GM19240 (cell line): ENCODE data around the gene MAPT.
A peak's percentile ranks its signal among the peaks of the same experiment; 100 is the strongest.

Experiments
- DNase-seq: peaks from one replicate; pipeline ENCODE4 v3.0.0; 2011; ENCODE audit warnings: low spot score; ENCODE audit not compliant: insufficient read length

The MAPT gene

DNA sequence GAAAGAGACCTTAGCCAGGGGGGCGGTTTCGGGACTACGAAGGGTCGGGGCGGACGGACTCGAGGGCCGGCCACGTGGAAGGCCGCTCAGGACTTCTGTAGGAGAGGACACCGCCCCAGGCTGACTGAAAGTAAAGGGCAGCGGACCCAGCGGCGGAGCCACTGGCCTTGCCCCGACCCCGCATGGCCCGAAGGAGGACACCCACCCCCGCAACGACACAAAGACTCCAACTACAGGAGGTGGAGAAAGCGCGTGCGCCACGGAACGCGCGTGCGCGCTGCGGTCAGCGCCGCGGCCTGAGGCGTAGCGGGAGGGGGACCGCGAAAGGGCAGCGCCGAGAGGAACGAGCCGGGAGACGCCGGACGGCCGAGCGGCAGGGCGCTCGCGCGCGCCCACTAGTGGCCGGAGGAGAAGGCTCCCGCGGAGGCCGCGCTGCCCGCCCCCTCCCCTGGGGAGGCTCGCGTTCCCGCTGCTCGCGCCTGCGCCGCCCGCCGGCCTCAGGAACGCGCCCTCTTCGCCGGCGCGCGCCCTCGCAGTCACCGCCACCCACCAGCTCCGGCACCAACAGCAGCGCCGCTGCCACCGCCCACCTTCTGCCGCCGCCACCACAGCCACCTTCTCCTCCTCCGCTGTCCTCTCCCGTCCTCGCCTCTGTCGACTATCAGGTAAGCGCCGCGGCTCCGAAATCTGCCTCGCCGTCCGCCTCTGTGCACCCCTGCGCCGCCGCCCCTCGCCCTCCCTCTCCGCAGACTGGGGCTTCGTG, at the start of gene MAPT:
Gene MAPT, plus strand, starts transcription at position 533 of the 763 bp plus-strand sequence. CDS start 67,784 bp downstream, outside the sequence.
- DNase-seq, result peak; percentile 81

DNA sequence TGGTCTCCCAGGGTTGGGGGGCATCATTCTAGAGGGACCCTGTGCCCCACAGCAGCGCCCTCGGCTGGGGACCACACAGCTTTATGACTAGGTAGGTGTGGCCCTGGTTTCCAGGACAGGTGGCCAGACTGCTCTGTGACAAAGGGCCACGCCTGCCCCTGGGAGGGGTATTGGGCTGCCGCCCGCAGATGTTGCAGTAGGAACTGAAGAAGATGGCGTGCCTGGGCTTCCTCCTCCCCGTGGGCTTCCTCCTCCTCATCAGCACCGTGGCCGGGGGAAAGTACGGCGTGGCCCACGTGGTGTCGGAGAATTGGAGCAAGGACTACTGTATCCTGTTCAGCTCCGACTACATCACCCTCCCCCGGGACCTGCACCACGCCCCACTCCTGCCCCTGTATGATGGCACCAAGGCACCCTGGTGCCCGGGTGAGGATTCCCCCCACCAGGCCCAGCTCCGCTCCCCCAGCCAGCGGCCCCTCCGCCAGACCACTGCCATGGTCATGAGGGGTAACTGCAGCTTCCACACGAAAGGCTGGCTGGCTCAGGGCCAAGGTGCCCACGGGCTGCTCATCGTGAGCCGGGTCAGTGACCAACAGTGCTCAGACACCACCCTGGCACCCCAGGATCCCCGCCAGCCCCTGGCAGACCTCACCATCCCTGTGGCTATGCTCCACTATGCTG, 49.5 kb upstream of the MAPT start, which contains the start of gene SPPL2C:
Gene SPPL2C, plus strand, starts transcription at position 187 of the 681 bp plus-strand sequence. Its CDS starts 26 bp downstream, at position 213.
- no peak for DNase-seq

DNA sequence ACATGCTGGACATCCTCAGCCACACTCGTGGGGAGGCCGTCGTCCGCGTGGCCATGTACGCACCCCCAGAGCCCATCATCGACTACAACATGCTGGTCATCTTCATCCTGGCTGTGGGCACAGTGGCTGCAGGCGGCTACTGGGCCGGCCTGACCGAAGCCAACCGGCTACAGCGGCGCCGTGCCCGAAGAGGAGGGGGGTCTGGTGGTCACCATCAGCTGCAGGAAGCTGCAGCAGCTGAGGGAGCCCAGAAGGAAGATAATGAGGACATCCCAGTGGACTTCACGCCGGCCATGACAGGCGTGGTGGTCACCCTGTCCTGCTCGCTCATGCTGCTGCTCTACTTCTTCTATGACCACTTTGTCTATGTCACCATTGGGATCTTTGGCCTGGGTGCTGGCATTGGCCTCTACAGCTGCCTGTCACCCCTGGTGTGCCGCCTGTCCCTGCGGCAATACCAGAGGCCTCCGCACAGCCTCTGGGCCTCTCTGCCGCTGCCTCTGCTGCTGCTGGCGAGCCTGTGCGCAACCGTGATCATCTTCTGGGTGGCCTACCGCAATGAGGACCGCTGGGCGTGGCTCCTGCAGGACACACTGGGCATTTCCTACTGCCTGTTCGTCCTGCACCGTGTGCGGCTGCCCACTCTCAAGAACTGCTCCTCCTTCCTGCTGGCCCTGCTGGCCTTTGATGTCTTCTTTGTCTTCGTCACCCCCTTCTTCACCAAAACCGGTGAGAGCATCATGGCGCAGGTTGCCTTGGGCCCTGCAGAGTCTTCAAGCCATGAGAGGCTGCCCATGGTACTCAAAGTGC, 48.8 kb upstream of the MAPT start:
- no peak for DNase-seq

DNA sequence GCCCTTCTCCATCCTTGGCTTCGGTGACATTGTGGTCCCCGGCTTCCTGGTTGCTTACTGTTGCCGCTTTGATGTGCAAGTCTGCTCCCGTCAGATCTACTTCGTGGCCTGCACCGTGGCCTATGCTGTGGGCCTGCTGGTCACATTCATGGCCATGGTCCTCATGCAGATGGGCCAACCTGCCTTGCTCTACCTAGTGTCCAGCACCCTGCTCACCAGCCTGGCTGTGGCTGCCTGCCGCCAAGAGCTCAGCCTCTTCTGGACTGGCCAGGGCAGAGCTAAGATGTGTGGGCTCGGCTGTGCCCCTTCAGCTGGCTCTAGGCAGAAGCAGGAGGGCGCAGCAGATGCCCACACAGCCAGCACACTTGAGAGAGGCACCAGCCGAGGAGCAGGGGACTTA, 48.1 kb upstream of the MAPT start:
- DNase-seq, result no peak

DNA sequence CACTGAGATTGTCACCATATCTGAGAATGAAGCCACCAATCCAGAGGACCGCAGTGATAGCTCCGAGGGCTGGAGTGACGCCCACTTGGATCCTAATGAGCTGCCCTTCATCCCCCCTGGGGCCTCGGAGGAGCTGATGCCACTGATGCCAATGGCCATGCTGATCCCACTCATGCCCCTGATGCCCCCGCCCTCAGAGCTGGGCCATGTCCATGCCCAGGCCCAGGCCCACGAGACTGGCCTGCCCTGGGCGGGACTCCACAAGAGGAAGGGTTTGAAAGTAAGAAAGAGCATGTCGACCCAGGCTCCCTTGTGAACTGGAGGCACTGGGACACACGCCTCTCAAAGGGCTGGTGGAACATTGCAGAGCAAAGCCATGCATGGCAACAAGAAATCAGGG, 47.7 kb upstream of the MAPT start:
- DNase-seq, result no peak

DNA sequence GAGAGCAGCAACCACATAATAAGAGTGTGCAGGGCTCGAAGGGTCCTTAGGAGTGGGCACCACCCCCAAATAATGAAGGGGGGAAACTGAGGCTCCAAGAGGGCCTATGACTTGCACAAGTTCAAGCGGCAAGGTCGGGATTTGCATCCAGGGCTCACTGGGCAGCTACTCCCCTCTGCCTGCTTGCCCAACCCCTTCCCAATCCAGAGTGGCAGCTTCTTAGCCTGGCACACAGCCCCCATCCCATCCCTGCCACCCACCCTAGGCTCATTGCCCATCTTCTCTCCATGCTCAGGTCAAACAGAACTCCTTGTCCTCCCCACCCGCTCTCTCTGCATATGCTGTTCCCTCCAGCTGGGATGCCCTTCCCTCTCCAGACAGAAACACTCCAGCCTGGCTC, 47.3 kb upstream of the MAPT start:
- no peak for DNase-seq

DNA sequence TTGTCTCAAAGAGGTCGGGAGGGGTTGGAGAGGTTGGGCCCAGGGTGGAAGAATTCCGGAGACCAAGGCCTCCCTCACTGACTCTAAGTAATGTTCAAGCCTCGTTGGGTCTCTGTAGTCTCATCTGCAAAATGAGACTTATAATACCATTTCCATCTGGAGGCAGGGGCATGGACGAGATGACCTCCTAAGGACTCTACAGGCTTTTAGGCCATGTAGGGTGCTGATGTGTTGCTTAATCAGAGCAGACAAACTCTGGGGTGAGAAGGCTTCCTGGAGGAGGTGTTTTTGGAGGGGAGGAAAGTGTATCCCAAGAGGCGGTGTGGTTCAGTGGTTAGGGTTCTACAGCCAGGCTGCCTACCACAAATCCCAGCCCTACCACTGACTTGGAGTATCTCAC, 46.6 kb upstream of the MAPT start:
- no peak for DNase-seq

DNA sequence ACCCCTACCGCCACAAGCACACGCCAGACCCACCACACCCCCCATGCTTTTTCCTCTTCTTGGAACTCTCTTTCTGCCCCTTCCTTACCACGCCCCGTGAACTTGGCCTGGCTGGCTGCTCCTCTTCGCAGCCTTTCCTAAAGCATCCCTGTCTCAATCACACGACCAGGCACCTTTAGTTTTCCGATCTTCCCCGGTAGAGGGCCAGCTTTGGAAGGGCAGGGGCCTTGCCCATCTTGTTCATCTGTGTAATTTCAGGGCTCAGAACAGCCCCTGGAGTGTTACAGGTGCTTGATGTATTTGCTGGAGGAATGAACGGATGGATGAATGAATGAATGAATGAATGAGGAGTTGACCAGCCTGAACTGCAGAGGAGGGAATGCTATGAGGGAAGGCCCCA, 45.9 kb upstream of the MAPT start:
- no peak for DNase-seq

DNA sequence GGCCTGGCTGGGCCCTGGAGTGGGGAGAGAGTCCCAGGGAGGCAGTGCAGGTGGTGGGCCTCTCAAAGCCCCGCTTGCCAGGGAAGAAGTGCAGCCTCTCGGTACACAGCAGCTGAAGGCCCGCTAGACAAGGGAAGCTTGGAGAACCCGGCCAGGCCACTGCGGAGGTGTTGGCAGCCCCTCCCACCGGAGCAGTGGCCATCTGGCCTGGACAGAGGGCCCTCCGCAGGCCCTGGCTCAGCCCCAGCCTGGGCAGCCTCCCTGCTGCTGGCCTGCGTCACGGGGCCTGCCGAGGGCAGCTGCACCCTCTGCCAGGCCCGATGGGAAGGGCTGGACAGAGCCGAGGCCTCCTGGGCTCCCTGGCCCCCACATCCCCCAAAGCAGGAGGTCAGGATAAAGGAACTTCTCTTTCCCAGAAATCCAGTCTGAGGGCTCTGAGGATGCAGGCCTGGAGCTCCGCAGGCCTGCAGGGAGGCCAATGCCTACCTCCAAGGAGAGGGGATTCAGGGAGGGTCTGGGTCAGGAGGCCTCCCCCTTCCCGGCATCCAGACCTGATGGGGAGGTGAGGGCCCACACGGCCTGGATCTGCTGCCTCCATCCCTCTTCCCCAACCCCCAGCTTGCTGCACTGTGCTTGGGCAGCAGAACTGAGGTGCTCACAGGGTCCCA, 45.4 kb upstream of the MAPT start:
- DNase-seq, result no peak

DNA sequence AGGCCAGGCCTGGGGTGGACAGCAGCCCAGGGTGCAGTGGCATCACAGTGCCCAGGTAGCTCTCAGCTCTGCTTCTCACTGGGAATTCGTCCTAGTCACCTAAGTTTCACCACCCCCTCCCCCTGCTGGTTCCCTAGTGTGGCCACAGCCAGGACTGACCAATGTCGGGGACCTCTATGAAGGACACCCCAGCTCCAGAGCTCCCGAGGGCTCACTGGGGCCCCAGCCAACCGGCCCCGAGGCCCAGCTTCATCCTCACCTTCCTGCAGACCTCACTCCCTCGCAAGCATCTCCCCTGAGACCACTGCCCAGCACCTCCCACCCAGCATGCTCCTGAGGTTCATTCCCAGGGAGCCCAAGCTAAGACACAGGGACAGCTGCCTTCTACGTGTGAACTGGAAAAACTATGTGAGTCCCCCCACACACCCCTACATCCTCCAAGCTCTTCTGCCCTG, 44.8 kb upstream of the MAPT start:
- DNase-seq, result no peak

DNA sequence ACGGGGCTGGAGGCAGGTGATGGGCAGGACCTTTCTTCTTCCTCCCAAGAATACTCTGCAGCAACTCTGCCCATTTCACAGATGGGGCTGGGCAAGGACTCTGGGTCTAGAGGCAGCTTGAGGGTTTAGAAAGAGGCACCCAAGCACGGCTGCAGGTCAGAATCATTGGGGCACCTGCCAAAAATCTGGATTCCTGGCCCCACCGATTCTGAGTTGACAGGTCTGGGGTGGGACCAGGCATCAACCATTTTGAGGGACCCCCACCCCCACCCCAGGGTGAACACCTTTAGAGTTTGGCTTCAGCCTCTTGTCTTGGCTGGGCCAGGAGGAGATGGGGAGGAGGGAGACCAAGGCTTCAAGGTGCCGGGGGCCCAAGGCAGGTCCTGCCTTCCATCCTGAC, 44.3 kb upstream of the MAPT start:
- DNase-seq, result no peak

DNA sequence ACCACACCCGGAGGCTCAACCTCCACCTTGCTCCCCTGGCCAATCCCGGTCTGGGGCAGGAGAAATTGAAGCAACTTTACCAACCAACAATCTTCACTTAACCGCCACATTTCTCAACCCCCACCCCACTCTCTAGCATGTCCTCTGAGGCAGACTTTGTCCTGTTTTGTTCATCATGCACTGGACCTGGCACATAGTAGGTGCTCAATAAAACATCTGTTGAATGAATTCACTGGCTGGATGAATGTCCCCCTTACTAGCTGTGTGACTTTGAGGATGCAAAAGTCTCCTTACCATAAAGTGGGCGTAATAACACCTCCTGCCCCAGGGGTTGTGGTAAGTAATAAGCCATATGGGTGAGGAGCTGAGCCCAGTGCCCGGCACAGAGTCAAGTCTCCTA, 43.9 kb upstream of the MAPT start:
- no peak for DNase-seq

DNA sequence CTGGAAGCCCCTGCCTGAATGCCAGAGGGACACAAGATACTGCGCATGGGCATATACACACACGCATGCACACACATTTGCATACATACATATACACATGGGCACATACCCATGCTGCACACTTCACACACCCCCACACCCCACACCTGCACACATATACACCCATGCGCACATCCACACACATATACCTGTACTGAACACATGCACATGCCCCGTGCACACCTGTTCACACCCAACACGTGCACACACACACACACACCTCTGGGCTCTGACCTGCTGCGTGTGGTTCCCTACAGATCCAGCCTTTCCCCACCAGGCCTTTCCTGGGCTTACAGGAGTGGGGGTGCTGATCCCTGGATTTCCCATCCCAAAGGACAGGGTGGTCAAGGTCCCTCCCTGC, 43.3 kb upstream of the MAPT start:
- no peak for DNase-seq

DNA sequence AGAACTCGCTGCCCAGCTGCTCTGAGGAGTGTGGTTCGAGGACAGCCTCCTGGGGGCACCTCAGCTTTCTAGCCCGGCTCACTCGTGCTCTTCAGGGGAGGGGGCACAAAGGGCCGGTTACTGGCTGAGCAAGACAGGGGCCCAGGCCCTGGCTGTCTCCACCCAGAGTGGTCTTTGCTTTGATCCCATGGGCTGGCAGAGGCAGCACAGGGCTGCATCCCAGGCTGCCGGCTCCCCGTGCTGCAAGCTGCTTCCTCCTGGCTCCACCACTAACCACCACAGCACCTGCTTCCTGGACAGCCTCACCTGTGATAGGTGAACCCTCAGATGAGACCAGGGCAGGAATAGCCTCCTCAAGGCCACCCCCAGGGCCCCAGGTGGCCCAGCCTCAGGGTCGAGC, 42.9 kb upstream of the MAPT start:
- no peak for DNase-seq

DNA sequence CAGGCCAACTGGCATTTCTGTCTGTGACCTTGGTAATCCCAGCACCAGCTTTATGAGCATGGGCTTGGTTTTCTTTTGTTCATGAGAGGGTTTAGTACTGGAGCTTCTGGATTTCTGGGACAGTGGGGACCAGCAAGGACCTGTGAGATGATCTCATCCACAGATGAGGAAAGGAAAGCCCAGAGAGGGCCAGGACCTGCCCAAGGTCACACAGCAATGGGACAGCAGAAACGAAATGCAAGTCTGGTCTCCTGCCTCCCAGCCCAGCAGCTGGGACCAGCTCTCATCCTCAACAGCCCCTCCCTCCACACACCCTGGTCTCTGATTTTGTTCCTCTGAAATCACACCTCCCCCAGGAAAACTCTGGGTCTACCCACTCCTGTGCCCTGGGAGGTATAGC, 42.5 kb upstream of the MAPT start:
- DNase-seq, result no peak

DNA sequence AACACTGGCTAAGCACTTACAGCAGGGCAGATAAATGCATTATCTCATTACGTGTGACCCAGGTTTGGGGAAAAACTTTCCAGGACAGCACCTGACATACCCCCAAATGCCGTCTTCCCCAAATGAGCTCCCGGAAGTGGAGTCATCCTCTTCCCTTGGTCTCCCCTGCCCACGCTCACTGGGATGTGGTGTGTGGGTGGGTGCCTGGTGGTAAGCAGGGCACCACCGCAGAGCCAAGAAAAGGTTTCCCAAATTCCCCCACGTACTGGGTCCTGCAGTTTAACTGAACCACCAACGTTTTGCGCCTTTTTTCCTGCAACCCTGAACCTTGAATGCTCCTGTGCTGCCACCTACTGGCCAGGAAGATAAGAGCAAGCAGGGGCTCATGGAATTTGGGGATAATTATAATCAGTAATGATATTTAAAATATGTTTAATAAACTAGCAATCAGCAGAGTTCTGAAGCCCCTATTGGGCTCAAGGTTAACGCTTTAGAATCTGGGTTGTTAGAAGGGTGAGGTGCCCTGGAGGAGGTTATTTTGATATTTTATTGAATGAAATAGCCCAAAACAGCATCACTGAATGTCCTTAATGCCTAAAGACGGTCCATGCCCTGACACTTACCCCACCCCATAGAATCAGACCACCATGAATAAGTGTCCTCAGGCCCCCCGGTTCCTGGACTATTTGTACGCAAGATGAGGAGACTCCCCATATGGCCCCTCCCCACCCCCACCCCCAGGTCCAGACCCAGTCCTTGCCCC, 41.6 kb upstream of the MAPT start:
- no peak for DNase-seq

DNA sequence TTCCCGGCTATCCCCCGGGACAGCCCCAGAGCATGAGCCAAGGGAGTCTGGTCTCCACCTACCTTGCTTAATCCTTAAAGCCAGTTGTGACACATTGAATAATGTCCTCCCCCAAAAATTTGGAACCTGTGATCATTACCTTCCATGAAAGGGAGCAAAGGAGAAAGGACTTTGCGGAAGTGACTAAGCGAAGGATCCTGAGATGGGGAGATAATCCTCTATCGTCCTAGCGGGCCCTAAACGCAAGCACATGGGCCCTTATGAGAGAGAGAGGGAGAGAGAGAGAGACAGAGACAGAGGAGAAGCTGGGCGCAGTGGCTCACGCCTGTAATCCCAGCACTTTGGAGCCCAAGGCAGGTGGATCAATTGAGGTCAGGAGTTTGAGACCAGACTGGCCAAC, 40.1 kb upstream of the MAPT start:
- DNase-seq, result no peak

DNA sequence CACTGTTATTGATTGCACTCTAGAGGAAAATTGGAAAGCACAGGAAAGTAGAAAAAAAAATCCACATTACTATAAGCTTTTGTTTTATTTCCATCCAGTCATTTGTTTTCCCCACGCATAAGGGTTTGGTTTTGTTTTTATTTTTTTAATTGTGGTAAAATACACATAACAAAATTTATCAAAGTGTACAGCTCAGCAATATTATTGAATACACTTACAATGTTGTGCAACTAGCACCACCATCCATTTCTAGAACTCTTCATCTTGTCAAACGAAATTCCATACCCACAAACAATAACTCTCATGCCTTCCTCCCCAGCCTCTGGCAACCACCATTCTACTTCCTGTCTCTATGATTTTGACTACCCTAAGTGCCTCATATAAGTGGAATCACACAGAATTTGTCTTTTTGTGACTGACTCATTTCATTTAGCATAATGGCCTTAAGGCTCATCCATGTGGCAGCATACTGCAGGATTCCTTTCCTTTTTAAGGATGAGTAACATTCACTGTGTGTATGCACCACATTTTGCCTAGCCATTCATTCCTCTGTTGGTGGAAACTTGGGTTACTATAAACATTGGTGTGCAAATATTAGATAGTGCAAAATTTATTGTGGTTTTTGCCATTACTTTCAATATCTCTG, 38.5 kb upstream of the MAPT start:
- DNase-seq, result no peak

DNA sequence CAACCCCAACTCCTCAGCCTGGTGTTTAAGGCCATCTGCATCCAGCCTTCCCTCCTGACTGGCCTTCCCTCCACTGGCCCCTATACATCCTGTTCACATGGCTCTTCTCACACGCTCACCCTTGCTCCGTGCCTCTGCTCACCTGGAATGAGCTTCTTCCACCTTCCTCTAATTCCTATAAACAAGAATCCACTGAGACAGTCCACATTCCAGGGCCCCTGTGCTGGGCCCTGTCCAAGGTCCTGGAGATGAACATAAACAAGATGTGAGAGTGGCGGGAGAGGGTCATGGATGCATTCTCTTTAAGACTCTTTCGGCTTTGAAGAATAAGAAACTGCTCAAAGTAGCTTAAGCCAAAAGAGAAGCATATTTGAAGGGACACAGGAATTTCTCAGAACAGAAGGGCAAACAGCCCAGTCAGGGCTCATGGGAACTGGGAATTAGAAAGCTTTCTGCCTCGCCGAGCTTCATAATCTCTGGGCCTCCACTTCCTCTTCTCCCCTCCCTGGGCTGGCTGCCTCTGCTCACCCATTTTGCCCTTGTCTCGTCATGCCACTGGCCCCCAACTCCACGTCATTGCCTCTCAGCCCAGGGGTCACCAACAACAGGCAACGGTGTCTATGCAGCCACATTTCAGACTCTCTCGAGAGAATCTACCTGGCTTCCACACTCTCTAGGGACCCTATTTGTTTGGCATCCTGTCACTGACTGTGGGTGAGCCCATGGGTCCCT, 36.2 kb upstream of the MAPT start:
- no peak for DNase-seq

DNA sequence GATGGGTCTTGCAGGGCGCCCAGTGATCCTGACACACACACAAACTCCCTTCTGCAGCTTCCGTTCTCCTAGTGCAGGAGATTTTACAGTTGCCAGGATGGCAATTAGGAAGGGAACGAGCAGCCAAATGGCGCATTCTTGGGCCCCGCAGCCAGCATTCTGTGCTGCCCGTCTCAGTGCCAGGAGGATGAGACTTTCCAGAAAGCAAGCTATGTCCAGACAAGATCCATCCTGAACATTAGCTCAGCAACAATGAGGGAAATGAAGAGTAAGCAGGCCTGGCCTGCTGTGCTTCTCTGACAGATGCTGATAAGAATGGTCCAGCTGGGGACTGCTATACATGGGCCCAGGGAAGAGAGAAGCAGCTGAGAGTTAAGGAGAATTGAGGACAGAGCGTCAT, 33.2 kb upstream of the MAPT start:
- no peak for DNase-seq
